8988T (cell line): ENCODE results near the gene PDK3.

ENCODE experiments used
- DNase-seq: peaks from one replicate; pipeline ENCODE4 v3.0.0; 2011

Gene PDK3

GRCh38 chrX:24483596-24483995 lies 18.5 kb downstream of the PDK3 start:
- no peak for DNase-seq

DNA sequence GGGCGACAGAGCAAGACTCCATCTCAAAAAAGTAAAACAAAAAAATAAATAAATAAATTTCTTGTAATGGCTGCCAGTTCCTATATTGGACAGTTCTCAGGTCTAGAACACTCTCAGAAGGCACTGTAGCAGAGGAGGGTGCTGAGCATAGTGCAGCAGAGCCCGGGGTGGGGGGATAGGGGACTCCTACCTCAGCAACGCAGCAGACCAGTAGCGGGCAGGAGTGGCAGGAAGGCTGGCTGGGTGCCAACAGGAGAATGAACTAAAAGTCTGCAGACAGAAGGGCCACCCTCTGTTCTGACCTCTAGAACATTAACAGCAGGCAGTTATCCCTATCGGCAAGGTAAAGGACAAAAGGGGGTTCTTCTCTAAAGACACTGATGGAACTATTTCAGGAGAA lies 20.2 kb downstream of the PDK3 start:
- no peak for DNase-seq

DNA sequence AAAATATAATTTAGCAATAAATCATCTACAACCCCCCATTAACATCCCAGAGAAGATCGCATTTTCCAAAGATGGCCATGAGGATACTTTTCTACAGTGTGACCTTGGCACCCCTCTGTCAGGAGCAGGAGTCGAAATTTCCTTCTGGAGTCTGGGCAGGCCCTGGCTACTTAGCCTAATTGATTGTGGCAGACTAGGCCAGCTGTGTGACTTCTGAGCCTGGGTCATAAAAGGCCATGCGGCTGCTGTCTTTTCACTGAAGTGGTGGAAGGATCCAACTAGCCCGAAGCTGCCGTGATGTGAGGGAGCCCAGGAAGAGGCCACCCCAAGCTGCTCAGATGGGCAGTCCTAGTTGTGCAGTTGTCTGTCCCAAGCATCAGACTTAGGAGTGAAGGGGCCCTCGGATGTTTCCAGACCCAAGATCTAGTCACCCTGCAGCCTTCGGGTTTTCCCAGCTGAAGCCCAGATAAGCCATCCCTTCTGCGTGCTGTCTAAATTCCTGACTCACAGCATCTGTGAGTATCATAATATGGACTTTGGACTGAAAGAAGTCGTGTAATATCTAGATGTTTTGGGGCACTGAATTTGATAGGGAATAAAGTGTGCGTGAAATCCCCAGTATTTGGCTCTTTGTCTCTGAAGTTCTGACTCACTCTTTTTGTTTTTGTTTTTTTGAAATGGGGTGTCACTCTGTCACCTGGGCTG lies 21.0 kb downstream of the PDK3 start:
- DNase-seq = no peak

GRCh38 chrX:24487571-24487970 lies 22.5 kb downstream of the PDK3 start:
- no peak for DNase-seq

DNA sequence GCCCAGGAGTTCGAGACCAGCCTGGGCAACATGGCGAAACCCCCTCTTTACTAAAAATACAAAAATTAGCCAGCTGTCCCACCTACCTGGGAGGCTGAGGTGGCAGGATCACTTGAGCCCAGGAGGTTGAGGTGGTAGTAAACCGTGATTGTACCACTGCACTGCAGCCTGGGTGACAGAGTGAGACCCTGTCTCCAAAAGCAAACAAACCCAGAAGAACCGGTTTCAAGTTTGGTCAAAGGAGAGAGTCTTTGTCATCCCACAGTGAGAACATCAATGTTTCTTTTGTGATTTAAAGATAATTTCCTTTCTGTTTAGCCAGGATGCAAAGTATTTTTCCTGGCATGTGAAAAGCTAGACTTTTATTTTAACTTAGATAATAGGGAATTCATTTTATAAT lies 26.7 kb downstream of the PDK3 start:
- no peak for DNase-seq

DNA sequence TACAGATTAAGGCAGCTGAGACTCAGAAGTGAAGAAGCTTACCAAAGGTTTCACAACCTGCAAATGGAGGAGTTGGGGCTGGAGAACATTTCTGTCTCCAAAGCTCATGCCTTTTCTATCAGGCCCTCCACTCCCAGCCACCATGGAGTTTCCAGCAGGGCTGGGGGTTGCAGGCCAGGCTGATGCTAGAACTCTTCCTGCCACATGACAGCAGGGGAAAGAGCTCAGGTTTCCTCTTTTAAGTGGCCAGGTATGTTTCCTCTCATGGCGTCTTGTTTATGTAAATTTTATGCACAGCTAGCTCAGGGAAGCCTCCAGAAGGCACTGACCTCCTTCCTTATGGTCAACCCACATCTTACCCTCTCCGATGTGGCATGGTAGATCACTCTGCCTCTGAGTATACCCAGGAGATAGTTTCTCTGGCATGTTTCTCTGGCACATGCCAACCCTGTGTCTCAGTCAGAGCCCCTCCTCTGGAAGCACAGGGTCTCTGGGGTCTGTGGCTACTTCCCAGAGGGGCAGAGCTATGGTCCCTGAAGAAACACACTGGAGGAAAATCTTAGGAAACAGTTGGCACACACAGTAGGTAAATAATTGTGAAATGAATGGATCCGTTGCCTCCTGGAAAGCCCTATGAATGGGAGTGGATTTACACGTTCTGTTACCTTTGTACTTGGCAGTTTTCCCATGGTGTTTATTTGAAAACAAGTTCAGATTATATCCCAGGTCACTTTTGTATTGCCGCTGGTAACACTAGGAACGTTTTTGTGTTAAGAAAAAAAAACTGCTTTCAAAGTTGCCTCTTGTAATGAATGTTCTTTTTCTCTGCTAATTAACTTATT lies 28.9 kb downstream of the PDK3 start:
- no peak for DNase-seq

DNA sequence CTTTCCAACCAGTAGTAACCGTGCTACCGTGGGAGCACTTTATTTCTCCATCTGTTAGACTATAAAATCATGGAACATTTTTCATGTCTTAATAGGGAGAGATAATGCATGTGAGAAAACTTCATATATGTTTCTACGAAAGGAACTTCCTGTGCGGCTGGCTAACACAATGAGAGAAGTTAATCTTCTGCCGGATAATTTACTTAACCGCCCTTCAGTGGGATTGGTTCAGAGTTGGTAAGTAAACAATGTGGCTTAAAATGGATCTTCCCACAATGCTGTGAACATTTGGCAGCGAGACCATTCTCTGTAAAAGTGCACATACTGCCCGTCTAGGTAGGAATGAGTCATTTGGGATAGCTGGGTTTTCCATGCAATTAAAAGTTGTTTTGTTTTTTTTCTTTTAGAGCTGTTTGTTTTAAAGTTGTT lies 29.6 kb downstream of the PDK3 start:
- no peak for DNase-seq

DNA sequence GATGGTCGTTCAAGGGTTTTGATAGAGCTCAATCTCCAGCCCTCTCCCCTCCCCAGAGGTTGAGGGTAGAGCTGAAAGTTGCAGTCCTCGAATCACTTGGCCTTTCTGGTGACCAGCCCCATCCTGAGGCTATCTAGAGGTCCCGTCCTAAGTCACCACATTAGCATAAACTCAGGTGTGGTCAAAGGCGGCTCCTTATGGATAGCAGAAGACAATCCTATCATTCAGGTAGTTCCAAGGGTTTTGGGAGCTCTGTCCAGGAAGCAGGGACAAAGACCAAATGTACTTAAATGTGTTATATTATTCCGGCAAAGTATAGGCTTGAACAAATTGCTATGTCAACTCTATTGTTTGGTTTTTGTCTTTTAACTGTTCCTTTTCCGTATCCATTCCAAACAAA lies 30.6 kb downstream of the PDK3 start:
- no peak for DNase-seq

DNA sequence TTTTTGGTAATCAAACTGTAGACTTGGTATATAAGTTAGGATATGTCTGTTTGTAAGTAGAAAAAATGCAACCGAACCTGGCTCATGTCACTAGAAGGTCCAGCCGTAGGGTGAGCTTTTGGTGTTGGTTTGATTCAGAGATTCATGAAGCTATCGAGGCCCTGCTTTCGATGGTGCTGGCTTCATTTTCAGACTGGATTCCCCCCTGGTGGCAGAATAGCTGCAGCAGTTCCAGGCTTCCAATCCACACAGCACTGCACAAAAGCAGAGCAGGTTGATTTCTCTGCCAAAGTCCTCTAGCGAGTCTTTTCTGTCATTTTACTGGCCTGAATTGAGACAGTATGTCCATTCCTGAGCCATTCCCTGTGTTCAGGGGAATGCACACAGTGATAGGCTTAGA lies 33.1 kb downstream of the PDK3 start:
- no peak for DNase-seq

DNA sequence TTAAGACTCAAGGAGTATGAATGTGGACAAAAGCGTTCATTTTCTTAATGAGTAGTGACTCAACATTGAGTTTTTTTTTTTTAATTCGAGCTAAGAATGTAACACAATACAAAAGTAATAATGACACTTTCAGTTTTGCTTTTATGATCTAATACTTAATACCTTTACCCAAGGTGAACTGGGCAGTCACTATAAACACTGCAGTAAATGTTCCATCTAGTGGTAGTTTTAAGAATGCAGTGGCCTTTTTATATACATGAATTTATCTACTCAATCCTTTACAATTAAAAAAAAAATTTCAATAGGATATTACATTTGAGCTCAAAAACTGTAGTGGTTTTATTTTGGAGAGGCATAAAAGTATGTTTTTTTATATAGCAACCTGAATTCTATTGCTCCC lies 33.9 kb downstream of the PDK3 start:
- DNase-seq = no peak

DNA sequence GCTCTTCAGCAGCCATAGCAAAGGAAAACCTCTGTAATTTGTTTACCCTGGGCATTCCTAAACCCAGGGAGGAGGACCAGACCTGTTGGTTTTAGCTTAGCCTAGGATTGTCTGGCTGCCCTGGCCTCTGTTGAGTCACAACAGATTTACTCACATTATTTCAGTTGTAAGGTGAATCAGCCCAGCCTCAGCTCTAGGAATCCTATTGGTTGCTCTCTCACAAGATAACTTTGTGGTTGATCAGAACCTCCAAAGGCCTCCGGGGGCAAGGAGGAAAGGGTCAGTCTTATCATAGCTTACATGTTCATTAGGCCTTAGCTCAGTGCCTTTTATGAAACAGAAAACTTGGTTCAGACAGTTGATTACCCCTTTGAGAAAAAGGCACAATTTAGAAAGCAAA lies 41.0 kb downstream of the PDK3 start:
- no peak for DNase-seq

- DNase-seq = no peak
Measured at GRCh38 chrX:24508375-24508774, 43.3 kb downstream of the PDK3 start.

- DNase-seq = no peak
Measured at GRCh38 chrX:24513416-24513815, 48.3 kb downstream of the PDK3 start.

DNA sequence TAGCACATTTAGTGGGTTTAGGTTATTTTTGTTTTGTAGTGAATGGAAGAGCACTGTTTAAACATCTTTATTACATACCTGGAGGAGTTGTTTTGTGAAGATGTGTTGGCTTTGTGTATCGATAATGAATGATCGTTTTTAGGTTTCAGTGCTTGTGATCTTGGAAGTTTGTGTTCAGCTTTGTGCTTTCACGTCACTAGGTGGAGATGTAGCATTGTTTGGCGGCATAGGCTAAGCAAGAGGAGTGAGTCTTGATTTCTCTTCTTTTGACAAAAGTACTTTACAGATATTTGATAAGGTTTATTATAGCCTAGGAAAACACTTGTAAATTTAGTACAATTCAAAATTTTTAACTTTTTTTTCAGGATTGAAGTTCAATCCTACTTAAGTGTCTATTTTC lies 50.4 kb downstream of the PDK3 start:
- DNase-seq = no peak

- no peak for DNase-seq
Measured at GRCh38 chrX:24520472-24520871, 55.4 kb downstream of the PDK3 start.

GRCh38 chrX:24525455-24525854 lies 60.4 kb downstream of the PDK3 start:
- no peak for DNase-seq

DNA sequence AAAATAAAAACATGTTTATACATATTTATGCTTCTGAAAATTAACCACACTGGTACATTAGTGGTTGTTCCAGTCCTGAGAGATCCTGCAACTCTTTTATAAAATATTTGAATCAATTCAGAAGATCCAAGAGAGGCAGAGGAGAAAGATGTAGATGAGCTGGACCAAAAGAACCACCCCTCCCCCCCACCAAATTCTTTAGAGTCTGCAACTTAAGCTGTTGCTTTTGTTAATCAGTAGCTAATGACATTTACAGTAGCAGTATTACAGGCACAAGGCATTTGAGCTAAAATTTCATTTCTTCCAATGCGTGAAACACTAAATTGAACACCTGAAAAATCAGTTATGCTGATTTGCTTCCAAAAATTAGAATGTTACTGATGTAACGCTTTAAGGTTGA lies 61.5 kb downstream of the PDK3 start:
- no peak for DNase-seq

GRCh38 chrX:24528605-24529004 lies 63.5 kb downstream of the PDK3 start:
- no peak for DNase-seq

DNA sequence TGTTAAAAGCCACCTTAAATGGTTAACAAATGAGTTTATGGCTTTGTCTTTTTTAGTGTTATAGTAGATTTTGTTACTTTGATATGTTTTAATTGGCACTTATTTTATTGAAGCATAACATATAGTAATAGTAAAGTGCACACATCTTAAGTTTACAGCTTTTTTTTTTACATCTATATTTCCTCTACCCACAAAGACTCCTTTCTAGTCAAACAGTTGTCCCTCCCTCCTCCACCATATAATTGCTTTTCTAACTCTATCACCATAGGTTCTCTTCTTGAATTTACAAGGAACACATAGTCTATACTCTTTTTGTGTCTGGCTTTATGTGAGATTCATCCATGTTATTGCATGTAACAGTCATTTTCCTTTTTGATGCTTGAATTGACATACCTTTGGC lies 71.5 kb downstream of the PDK3 start:
- DNase-seq = no peak

- no peak for DNase-seq
Measured at GRCh38 chrX:24542756-24543155, 77.7 kb downstream of the PDK3 start.

- DNase-seq = no peak
Measured at GRCh38 chrX:24547961-24548360, 82.9 kb downstream of the PDK3 start.

GRCh38 chrX:24550166-24550565 lies 85.1 kb downstream of the PDK3 start:
- DNase-seq = no peak

DNA sequence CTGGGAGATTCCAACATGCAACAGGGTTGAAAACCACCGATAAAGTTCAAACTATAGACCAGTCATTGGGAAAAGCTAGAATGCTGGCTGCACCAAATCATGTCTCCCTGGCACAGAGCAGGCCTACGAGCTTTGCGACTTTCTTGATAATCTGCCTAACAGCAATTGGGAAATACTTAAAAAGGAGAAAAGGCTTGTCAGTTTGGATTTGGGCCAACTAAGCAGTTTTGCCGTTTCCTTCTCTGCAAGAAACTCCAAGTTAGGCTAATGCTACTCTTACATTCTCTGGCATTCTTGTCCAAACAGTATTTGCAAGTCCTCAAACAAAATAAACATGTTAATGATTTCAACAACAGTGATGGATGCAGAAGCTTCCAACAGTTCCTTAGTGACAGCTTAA lies 87.9 kb downstream of the PDK3 start:
- DNase-seq = no peak

DNA sequence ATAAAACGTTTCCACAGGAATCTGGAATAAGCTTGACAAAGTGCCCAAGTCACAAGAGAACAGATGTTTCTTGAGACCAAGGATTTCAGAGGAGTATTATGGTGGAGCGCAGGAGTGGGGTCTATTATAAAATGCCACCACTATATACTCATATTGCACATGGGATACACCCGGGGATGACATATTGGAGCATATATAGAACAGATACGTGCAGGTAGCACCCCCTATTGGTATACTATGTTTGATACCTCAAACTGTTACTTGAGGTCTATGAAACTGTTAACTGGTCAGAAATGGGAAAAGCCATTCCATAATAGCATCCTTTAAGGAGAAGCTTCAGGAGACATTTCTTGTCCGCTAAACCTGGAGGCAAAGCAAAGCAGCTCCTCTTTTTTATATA lies 96.0 kb downstream of the PDK3 start:
- peak; percentile 15 for DNase-seq
